ENCODE measurements around the gene HLF. TPM values are rescaled to one million over a fixed set of nuclear protein-coding genes. Genes with fewer than 3 reads are reported as not detected.

Gene HLF
- total and polyA plus RNA-seq, 10 of the 15 experiments (the other 5 are each of a cell fraction or from before 2014, with no cell fraction given), result 0.01 to 0.33 (median 0.20) TPM; not detected in 3

- H3K27ac ChIP-seq (ENCODE audit: control insufficient read depth, insufficient read depth), result no peak overlapping the region
- CTCF ChIA-PET, result no interaction called here
These were observed 56.8 kb downstream of the HLF start for GRCh38 chr17:55321427-55322060.

GRCh38 chr17:55322453-55322985 is 57.8 kb downstream of the HLF start:
- intact Hi-C loops (cut with micrococcal nuclease; ENCODE audit: unreplicated experiment) (no loop called here), in situ Hi-C loops (cut with MboI) (no loop called here)
- H3K27me3 ChIP-seq (replicated peaks in 1 of 2; ENCODE audit: control insufficient read depth in 2 of 2, insufficient read depth in 2 of 2, low read length in 1 of 2), result no peaks in the 10 kb centered on the region
- DNase-seq (ENCODE audit: low read depth, low spot score) (no peak), FAIRE-seq (no peak), ATAC-seq (no peak)
- POLR2A ChIA-PET, result no interaction called here
- no peaks in the 10 kb centered on the region for H3K4me1 ChIP-seq (ENCODE audit: control insufficient read depth, insufficient read depth, low read length)
- 45% methylated on average over 11 of the region's 11 CpGs for WGBS (ENCODE audit: insufficient coverage, insufficient replicate concordance, low lambda C conversion rate, missing lambda C conversion rate)
- CTCF ChIA-PET, result no interaction called here
- RAD21 ChIA-PET (ENCODE audit: unreplicated experiment), result no interaction called here
- SMC1A ChIA-PET (ENCODE audit: uncharacterized antibody, unreplicated experiment), result interaction anchor here (1.4 kb wide), 1 partner anchor 19 kb away, joined by 3 read pairs; no protein-coding TSS in a partner anchor
- H3K9ac ChIP-seq (ENCODE audit: control insufficient read depth, insufficient read depth, low read length), result no peak overlapping the region
- H3K36me3 ChIP-seq (ENCODE audit: control insufficient read depth in 2 of 2, insufficient read depth in 2 of 2, low read length in 1 of 2), result no peaks in the 10 kb centered on the region
- BruUV-seq (replicated peaks), result no TSS peak
- H3K79me2 ChIP-seq (ENCODE audit: control insufficient read depth, insufficient read depth, low read length), result no peaks in the 10 kb centered on the region
- H3K27ac ChIP-seq (ENCODE audit: control insufficient read depth, insufficient read depth), result no peak overlapping the region
- H3K4me3 ChIP-seq, result no peak overlapping the region
- no peak overlapping the region for H2AFZ ChIP-seq (ENCODE audit: control insufficient read depth, low read depth, low read length)
- no peaks in the 10 kb centered on the region for H3K9me3 ChIP-seq (replicated peaks; ENCODE audit: control insufficient read depth, insufficient read depth, low read length)
- no peak overlapping the region for H3K4me2 ChIP-seq (ENCODE audit: control insufficient read depth, insufficient read depth)
- H4K20me1 ChIP-seq (ENCODE audit: control insufficient read depth, insufficient read depth), result no peaks in the 10 kb centered on the region
- TF ChIP-seq SMAD5 (IDR thresholded peaks at IDR 0.05; ENCODE audit: low read depth) (no peak), SREBF1 (IDR thresholded peaks at IDR 0.05; ENCODE audit: low read length) (no peak), ZNF622 (IDR thresholded peaks at IDR 0.05) (no peak), BCLAF1 (IDR thresholded peaks at IDR 0.05) (no peak)

More at GRCh38 chr17:55321427-55322060, 56.8 kb downstream of the HLF start:
- H2AFZ ChIP-seq (ENCODE audit: control insufficient read depth, low read depth, low read length), result no peak overlapping the region
- in situ Hi-C loops (cut with MboI), result no loop called here
- 37% methylated on average over 6 of the region's 6 CpGs for WGBS (ENCODE audit: insufficient coverage, insufficient replicate concordance, low lambda C conversion rate, missing lambda C conversion rate)
- SMC1A ChIA-PET (ENCODE audit: uncharacterized antibody, unreplicated experiment), result interaction anchor here (1.2 kb wide), 1 partner anchor 11 kb away, joined by 3 read pairs; no protein-coding TSS in a partner anchor
- H3K9ac ChIP-seq (ENCODE audit: control insufficient read depth, insufficient read depth, low read length), result no peak overlapping the region
- BruUV-seq (replicated peaks), result no TSS peak
- POLR2A ChIA-PET, result no interaction called here
- RAD21 ChIA-PET (ENCODE audit: unreplicated experiment), result no interaction called here
- intact Hi-C loops (cut with micrococcal nuclease; ENCODE audit: unreplicated experiment), result no loop called here
- FAIRE-seq (no peak), DNase-seq (ENCODE audit: low read depth, low spot score) (no peak), ATAC-seq (no peak)
- no peaks in the 10 kb centered on the region for H3K9me3 ChIP-seq (replicated peaks; ENCODE audit: control insufficient read depth, insufficient read depth, low read length)
- no peak for TF ChIP-seq PKNOX1 (IDR thresholded peaks at IDR 0.05)
- TF ChIP-seq WRNIP1 (IDR thresholded peaks at IDR 0.05; ENCODE audit: borderline replicate concordance, low read depth, low read length), result no peak
- TF ChIP-seq CHD2 (IDR thresholded peaks at IDR 0.05; ENCODE audit: borderline replicate concordance, low read depth, low read length), result no peak
- H3K4me1 ChIP-seq (ENCODE audit: control insufficient read depth, insufficient read depth, low read length), result no peaks in the 10 kb centered on the region
- H4K20me1 ChIP-seq (ENCODE audit: control insufficient read depth, insufficient read depth), result no peaks in the 10 kb centered on the region
- no peaks in the 10 kb centered on the region for H3K36me3 ChIP-seq (ENCODE audit: control insufficient read depth in 2 of 2, insufficient read depth in 2 of 2, low read length in 1 of 2)
- H3K27me3 ChIP-seq (replicated peaks in 1 of 2; ENCODE audit: control insufficient read depth in 2 of 2, insufficient read depth in 2 of 2, low read length in 1 of 2), result no peaks in the 10 kb centered on the region
- no peaks in the 10 kb centered on the region for H3K79me2 ChIP-seq (ENCODE audit: control insufficient read depth, insufficient read depth, low read length)
- no peak overlapping the region for H3K4me3 ChIP-seq
- H3K4me2 ChIP-seq (ENCODE audit: control insufficient read depth, insufficient read depth), result no peak overlapping the region

All from GM12878 (cell line).